GM20431 (cell line): ENCODE measurements around the gene SPEF1.

Experiments used
- in situ Hi-C: fragments of 300-500 bp; cut with MseI, MboI; formaldehyde crosslinking; loops from one replicate; pipeline ENCODE4 v1.15.0; 2020; ENCODE audit warnings: low sequenced_read_pairs; ENCODE audit not compliant: unreplicated experiment

The SPEF1 gene

GRCh38 chr20:3767427-3768341, 13.6 kb downstream of the SPEF1 start, which contains the start of gene ADISSP:
Gene ADISSP (minus strand): TSS chr20:3767753. CDS start chr20:3760100, 7,653 bp downstream.
- in situ Hi-C loops: no loop called here

- in situ Hi-C loops: no loop called here
Measured at GRCh38 chr20:3767110-3767426, 14.2 kb downstream of the SPEF1 start.

GRCh38 chr20:3766422-3767109, 14.7 kb downstream of the SPEF1 start:
- in situ Hi-C loops: no loop called here

GRCh38 chr20:3765171-3765882, 15.9 kb downstream of the SPEF1 start:
- in situ Hi-C loops: no loop called here

GRCh38 chr20:3764659-3765058, 16.6 kb downstream of the SPEF1 start:
- in situ Hi-C loops: no loop called here

GRCh38 chr20:3763671-3764601, 17.3 kb downstream of the SPEF1 start:
- in situ Hi-C loops: no loop called here

- in situ Hi-C loops: no loop called here
Measured at GRCh38 chr20:3760655-3761348, 20.4 kb downstream of the SPEF1 start.

GRCh38 chr20:3759884-3760283, 21.4 kb downstream of the SPEF1 start:
- in situ Hi-C loops: no loop called here

- in situ Hi-C loops: no loop called here
Measured at GRCh38 chr20:3759316-3759823, 21.9 kb downstream of the SPEF1 start.

- in situ Hi-C loops: no loop called here
Measured at GRCh38 chr20:3758566-3758965, 22.7 kb downstream of the SPEF1 start.

- in situ Hi-C loops: no loop called here
Measured at GRCh38 chr20:3757268-3757667, 24.0 kb downstream of the SPEF1 start.

- in situ Hi-C loops: no loop called here
Measured at GRCh38 chr20:3755814-3756480, 25.3 kb downstream of the SPEF1 start.

- in situ Hi-C loops: no loop called here
Measured at GRCh38 chr20:3755269-3755668, 26.0 kb downstream of the SPEF1 start.

- in situ Hi-C loops: no loop called here
Measured at GRCh38 chr20:3754276-3754630, 27.0 kb downstream of the SPEF1 start.

GRCh38 chr20:3753501-3754275, 27.6 kb downstream of the SPEF1 start:
- in situ Hi-C loops: no loop called here

GRCh38 chr20:3753098-3753497, 28.1 kb downstream of the SPEF1 start:
- in situ Hi-C loops: no loop called here

GRCh38 chr20:3752386-3752759, 28.9 kb downstream of the SPEF1 start:
- in situ Hi-C loops: no loop called here
